ENCODE results near the gene GZF1.
A peak's percentile ranks its signal among the peaks of the same experiment; 100 is the strongest.

GZF1 gene

DNA sequence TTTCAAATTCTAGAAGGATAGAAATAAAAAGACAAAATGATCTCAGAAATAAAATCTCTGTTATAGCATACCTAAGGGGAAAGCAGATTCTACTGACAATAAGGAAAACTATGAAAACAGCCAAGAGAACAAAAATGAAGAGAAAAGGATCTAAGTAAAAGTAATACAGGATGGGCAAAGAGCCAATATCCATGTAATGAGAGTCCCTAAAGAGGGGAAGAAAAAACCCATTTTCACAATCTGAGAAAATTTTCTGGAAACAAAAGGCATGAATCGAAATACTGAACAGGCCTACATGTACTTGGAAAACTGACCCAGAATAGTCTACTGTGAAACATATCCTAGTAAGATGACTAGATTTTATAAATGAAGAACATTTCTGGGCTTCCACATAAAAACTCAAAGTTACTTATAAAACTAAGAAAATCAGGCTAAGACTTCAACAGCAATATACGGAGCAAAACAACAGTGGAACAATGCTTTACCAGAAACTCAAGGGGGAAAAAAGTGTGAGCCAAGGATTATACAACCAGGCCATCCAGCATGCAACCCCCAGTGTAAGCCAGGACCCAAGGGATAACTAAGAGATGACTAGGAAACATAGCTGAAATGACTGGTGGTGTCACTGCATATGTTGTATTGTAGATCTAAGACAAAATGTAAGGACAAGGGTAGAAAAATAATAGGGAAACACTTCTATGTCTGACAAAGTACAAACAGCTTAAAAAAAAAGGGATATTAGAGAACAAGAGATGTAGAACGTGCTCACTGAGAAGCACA lies 49.1 kb downstream of the GZF1 start:
- DNase-seq: no peak

DNA sequence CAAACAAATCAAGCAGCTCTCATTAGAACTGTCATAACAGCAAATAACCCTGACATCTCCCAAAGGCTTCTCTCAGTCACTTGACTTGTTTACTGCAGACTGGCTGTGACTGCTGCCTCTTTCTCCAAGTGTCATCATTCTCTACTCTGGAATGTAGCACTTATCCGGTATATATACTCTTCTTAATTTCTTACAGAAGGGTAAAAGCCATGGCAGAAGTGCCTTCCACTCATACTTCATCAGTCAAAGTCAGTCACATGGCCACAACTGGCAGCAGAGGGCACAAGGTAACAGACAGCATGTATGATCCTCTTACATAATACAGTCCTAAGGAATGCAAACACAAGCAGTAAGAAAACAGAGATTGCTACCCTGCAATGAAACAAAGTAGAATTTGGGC lies 50.0 kb downstream of the GZF1 start:
- no peak for DNase-seq

DNA sequence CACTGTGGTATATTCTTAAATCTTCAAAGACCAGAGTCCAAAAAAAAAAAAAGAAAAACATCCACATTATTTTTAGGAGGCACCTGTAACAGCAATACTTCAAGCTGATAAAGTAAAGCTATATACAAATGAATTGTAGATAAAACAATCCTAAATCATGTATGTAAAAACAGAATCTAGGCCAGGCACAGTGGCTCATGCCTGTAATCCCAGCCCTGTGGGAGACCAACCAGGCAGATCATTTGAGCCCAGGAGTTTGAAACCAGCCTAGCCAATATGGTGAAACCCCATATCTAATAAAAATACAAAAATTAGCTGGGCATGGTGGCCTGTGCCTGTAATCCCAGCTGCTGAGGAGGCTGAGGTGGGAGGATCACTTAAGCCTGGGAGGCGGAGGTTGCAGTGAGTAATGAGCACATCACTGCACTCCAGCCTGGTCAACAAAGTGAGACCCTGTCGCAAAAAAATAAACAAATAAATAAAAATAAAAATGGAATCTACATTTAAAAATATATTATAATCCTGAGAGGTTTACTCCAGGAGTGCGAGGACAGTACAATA lies 52.0 kb downstream of the GZF1 start:
- no peak for DNase-seq

DNA sequence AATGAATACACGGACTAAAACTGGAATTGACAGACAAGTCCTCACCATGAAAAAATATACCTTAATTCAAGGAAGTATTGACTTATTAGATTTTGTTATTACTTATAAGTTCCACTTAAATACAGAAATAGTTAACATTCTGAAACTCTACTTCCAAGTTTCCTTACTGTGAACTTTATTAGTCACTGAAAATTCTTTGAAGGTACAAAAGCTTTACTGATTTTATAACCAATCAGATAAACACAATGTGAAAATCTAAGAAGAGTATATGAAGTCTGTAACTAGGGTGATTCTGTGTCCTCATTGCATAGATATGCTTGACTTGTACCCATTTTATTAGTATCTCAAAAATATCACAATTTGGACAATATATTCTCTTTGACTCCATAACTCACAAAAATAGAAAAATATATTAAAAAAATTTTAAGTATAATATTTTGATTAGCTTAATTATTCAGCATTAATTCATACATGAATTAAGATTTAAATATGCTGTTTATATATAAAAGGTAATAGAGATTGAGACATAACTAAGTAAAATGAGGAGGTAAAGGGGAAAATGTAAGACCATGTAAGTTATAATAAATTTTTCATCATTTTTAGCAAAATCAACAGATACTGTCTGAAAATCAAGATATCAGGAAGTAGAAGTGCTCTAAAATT lies 52.7 kb downstream of the GZF1 start:
- no peak for DNase-seq

DNA sequence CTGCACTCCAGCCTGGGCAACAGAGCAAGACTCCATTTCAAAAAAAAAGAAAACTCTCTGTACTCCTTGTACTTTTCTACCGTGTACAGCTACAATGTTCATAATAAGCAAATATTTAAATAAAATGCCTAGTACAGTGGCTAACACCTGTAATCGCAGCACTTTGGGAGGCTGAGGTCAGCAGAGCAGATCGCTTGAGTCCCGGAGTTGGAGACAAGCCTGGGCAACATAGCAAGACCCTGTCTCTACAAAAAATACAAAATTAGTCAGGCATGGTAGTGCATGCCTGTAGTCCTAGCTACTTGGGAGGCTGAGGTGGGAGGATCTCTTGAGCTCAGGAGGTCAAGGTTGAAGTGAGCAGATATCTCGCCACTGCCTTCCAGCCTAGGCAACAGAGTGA lies 53.6 kb downstream of the GZF1 start:
- DNase-seq: no peak

DNA sequence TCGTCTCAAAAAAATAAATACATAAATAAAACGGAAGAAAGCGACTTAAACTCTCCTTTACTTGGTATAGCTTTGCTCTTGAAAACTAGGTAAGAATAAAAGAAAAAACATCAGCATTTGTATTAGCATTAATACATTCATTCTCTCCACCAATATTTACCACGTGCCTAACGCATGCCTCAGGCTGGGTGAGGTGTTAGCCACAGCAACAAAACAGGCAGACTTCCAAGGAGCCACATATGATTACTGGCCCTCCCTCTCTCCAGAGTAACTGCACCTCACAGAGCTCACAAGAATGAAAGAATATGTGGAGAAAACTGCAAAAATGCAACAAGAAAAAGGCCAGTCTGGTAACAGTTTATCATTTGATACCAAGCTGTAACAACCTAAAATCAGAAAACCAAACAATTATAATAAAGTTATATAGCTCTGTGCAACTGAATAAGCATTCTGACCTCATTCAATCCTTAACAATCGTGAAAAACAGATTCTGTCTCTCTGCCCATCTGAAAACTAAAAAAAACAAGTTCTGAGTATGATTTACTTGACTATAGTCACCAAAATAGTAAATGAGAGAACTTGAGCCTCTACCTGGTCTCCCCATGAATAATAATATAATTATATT lies 54.1 kb downstream of the GZF1 start:
- DNase-seq: peak; percentile 49

DNA sequence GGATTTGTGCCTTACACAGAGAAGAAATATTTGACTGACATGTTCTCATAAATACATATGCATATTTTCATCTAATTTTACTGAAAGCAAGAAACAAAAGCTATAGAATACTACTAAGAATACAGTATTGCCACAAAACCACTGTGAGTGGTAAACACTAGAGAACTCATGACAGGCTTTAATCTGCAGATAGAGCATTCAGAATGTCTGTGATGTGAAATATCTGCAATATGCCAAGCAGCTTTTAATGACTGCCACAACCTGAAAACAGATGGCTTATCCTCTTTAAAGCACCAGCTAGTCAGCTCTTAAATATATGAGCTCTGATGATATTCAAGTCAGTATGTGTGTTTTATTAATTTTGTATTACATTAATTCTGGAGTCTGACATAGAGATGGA lies 55.9 kb downstream of the GZF1 start:
- DNase-seq: no peak

DNA sequence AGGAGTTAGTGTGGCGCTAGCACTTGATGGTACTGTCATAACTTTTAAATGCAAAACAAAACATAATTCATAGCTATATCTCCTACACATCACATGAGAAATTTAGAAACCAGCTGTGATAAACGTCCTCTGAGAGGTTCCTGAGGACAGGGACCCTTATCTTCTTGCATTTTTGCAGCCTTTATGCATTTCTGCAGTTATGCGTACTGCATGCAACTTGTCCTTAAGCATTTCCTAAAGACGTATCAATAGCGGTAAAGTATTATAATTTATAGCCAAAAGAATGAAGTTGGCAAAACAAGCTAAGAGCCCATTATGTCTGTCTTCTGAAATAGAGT lies 57.6 kb downstream of the GZF1 start:
- DNase-seq: no peak

DNA sequence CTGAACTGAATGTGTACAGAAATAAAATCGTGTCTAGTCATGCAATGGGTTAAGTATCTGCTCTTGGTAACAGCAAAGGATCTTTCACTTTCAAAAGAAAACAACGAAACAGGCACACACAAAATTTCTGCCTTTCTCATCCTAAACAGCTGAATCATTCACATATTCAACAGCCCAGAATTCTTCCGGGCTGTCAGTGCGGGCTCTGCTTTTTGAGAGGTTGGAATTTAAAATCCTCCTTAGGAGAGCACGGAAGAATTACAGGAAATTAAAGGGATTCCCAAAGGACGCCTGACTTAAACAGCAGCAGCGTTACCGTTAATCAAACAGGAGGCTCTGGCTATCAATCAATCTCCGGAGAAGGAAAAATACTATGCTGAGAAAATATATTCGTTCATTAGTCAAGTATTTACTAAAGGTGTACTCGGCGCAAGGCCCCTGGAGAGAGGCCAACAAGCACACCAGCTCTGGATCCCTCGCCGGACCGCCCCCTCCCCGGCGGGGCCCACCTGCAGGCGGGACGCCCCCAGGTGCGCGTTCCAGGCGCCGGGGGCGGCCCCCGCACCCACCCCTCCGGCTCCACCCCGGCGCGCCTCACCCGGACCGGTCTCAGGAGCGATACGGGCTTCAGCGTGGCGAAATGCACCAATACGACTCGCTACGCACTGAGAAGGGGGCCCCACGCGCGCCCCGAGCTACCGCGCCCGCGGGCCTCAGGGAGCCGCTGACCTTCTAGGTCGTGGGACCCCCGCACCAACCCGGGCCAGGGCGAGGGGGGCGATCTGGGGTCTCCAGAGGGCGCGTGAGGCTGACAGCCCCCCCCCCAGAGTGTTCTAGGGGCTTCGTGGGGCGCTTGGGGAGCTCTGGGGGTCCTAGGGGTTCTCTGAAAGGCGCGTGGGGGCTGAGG lies 58.3 kb downstream of the GZF1 start:
- DNase-seq: peak; percentile 20

DNA sequence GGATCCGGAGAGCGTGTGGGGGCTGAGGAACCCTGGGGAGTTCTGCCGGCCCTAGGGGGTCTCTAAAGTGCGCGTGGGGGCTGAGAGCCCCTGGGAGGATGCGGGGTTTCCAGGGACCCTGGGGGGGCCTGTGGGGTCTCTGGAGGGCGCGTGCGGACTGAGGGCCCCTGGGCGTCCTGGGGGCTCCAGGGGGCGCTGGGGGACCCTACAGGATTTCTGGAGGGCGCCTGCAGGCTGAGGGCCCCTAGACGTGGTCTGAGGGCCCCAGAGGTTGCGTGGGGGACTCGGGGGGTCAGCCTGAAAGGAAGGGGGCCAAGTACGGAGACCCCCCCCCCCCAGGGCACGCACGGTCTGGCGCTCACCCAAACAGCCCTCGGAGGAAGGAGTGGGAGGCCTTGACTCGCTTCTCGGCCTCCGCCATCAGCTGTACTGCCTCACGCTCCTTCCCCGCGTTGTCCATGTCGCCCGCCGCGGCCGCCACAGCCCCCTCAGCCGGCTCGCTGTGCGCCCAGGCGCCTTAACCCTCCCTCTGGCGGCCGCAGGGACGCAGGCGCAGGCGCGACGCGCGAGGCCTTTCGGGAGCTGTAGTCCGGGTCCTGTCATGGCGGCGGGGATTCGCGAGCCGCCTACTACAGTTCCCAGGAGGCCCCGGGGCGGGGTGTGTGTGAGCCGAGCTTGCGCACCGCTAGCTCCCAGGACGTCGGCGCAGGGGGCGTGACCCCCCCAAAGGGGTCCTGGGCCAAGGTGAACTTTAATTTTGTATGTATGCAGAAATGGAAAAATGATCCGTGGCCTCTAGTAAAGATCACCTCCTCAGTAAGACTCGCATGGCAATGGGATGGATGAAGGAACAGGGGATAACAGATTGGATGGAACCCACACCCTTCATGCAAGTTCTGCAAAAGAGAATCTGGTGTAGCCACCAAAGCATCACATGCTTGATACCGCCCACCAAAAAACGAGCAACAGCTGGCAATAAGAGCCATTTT lies 59.3 kb downstream of the GZF1 start, which contains the start of gene NAPB:
TSS of gene NAPB (minus strand) at position 546 of the 989 bp plus-strand sequence. CDS start at position 460, 86 bp downstream.
- peak; percentile 91 for DNase-seq

Measured in CD4-positive, alpha-beta T cell treated with Interleukin-4 for 4 hours (primary cell).